SW 1271 (cell line): ENCODE data around the gene RPS26.
A peak's percentile ranks its signal among the peaks of the same experiment; 100 is the strongest.

Experiments
- DNase-seq, 2 experiments: peaks; one replicate each; lab custom pipeline; 2025; lab: John Stamatoyannopoulos, UW

RPS26 gene

DNA sequence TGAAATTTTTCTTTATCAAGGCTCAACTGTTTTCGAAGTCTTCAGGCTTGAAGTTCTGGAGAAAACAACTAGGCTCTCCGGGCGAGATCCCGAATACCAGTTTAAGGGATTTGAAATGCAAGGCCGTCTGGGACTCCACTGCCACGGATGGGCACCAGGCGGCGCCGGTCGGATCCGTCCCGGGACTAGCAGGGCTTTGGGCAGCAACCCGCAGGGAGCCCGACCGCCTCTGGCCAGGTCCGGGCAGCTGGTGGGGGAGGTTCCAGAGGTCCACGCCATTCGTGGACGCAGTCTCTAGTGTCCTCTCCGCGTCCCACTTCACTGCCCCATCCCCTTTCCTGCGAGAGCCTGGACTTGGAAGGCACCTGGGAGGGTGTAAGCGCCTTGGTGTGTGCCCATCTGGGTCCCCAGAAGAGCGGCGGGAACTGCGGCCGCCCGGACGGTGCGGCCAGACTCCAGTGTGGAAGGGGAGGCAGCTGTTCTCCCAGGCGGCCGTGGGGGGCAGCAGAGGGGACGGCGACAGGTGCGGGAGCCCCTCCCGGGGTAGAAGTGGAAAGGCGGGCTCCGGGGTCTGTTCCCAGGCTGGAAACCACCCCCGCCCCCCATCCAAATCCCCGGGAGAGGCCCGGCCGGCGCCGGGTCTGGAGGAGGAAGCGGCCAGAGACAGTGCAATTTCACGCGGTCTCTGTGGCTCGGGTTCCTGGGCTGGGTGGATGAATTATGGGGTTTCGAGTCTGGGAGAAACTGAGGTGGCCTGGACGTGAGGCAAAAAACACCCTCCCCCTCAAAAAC is 37.4 kb downstream of the RPS26 start:
- DNase-seq: peak; percentile 72 to 86

- peak; percentile 47 to 76 for DNase-seq
Measured at GRCh38 chr12:56079723-56080555, 38.2 kb downstream of the RPS26 start, which contains the start of gene ERBB3. Gene ERBB3, plus strand, starts transcription at chr12:56080165. Its CDS starts 136 bp downstream, at chr12:56080301.

- DNase-seq: no peak
Measured at GRCh38 chr12:56080556-56081138, 38.9 kb downstream of the RPS26 start.

- DNase-seq: no peak
Measured at GRCh38 chr12:56081393-56082347, 40.0 kb downstream of the RPS26 start.

DNA sequence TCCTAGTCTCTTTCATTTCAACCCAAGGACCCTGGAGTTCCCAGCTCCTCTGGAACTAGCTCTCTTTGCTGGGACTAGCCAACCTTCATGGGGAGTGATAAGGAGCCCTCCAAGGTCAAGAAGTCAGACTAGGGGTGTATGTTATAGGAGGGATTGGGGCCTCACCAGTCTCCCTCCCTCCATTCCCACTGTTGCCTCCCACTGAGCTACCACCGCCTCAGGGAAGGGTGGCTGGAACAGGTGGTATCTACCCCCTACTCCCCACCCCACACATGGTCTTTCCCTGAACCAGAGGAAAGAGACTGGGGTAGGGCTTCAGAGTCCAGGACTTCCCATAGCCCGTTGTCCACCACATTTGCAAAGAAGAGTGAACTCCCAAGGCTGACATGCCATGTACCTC is 40.7 kb downstream of the RPS26 start:
- no peak for DNase-seq

DNA sequence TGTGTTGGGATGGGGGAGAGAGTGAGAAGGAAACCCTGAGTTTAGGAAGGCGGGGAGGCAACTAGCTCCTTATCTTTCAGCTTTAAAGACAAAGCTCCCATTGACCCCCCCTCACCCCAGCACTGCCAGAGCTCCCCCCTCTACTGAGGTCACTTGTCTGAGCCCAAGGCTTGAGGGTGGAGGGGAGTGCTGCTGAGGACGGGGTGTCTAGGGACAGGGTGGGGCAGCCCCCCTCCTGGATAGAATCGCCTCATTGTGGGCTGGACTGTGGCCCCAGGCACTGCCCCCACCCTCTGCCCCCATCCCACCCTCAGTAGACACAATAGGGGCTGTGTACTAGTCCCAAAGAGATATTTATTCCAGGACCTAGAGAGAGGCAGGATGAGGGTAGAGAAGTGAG is 41.2 kb downstream of the RPS26 start:
- DNase-seq: no peak

- DNase-seq: peak in 1 of 2 experiments; percentile 13
Measured at GRCh38 chr12:56084958-56085543, 43.3 kb downstream of the RPS26 start.

DNA sequence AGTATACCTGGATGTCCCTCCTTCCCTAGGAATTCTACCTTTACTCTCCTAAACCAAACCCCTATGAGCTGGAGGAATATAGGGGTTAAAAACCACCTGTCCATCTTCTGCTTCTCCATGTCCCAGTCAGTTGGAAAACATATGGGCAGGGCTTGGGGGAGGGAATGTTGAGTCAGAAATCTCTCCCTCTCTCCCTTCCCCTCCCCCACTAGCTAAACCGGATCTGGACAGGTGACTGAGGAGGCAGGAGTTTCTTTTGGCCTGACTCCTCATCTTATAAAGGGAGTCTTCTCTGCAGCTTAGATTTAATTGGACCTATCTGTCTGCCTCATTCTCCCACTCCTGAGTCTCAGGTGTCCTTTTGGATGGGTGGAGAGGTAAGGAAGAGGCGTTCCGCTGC is 44.4 kb downstream of the RPS26 start:
- no peak for DNase-seq

DNA sequence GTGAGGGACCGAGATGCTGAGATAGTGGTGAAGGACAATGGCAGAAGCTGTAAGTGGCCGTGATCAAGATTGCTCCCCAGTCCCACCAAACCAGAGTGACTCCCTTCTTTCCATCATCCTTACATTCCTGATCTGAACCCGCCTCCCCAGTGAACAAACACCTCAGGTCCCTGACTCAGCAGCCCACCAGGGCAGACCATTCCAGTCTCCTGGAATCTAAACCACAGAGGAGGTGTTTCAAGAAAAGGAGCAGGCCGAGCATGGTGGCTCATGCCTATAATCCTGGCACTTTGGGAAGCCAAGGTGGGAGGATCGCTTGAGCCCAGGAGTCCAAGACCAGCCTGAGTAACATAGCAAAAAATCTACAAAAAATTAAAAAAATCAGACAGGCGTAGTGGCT is 44.9 kb downstream of the RPS26 start:
- no peak for DNase-seq

DNA sequence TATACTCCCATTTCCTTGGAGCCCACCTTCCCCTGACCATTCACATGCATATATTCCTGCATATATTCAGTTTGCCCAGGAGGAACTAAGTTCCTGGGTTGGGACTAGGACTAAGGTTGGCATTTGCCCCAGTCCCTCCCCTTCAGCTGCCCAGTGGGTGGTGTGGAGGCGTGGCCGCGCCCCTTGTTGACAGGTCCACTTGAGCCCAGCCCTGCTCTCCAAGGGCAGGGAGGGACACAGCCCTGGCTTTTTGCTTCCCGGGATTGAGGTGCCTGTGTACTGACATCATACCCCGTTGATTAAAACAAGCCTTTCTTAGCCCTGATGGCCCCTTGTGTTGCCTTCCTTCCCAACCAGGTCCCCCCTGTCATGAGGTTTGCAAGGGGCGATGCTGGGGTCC is 45.5 kb downstream of the RPS26 start:
- no peak for DNase-seq
